Measurements from ENCODE around the gene TMTC1.
"Not testable (repeated sequence)": the region's sequence is repeated elsewhere in the genome, so short reads cannot be mapped to it uniquely, and the experiment has no call there.

The TMTC1 gene

GRCh38 chr12:29656762-29657538, 126.8 kb downstream of the TMTC1 start:
- DNase-seq = no peak

- DNase-seq = no peak
These were observed 127.9 kb downstream of the TMTC1 start for GRCh38 chr12:29655861-29656260.

- DNase-seq = no peak
These were observed 130.5 kb downstream of the TMTC1 start for GRCh38 chr12:29653286-29653685.

GRCh38 chr12:29650371-29650770, 133.4 kb downstream of the TMTC1 start:
- no peak for DNase-seq

- no peak for DNase-seq
These were observed 134.0 kb downstream of the TMTC1 start for GRCh38 chr12:29649722-29650121.

GRCh38 chr12:29644536-29645162, 139.1 kb downstream of the TMTC1 start:
- no peak for DNase-seq

GRCh38 chr12:29640589-29641345, 143.0 kb downstream of the TMTC1 start:
- DNase-seq = no peak

GRCh38 chr12:29639893-29640495, 143.7 kb downstream of the TMTC1 start:
- DNase-seq = no peak

- no peak for DNase-seq
These were observed 145.2 kb downstream of the TMTC1 start for GRCh38 chr12:29638528-29638927.

- DNase-seq = no peak
These were observed 149.7 kb downstream of the TMTC1 start for GRCh38 chr12:29634057-29634456.

GRCh38 chr12:29630164-29630563, 153.6 kb downstream of the TMTC1 start:
- DNase-seq = not testable (repeated sequence)

- DNase-seq = no peak
These were observed 156.5 kb downstream of the TMTC1 start for GRCh38 chr12:29627221-29627620.

- DNase-seq = no peak
These were observed 158.3 kb downstream of the TMTC1 start for GRCh38 chr12:29625359-29625953.

- no peak for DNase-seq
These were observed 161.5 kb downstream of the TMTC1 start for GRCh38 chr12:29622251-29622650.

GRCh38 chr12:29620030-29620429, 163.7 kb downstream of the TMTC1 start:
- no peak for DNase-seq

GRCh38 chr12:29617407-29617803, 166.3 kb downstream of the TMTC1 start:
- no peak for DNase-seq

GRCh38 chr12:29616664-29617406, 166.9 kb downstream of the TMTC1 start:
- DNase-seq = no peak

- no peak for DNase-seq
These were observed 168.9 kb downstream of the TMTC1 start for GRCh38 chr12:29614694-29615325.

- no peak for DNase-seq
These were observed 170.8 kb downstream of the TMTC1 start for GRCh38 chr12:29612912-29613311.

GRCh38 chr12:29611906-29612305, 171.8 kb downstream of the TMTC1 start:
- DNase-seq = no peak

GRCh38 chr12:29610473-29611170, 173.1 kb downstream of the TMTC1 start:
- no peak for DNase-seq
